Skeletal muscle cell (primary cell): Measurements from ENCODE around the gene BPIFB6.

Source experiments
- DNase-seq: peaks from one replicate; pipeline ENCODE4 v3.0.0-alpha.2; 2010; ENCODE audit warnings: low read depth
- H3K4me3 ChIP-seq: 2 replicates; pipeline ENCODE4 v1.5.1; 2011; ENCODE audit warnings: low read depth, mild to moderate bottlenecking, control low read depth, low read length, moderate library complexity

The BPIFB6 gene

DNA sequence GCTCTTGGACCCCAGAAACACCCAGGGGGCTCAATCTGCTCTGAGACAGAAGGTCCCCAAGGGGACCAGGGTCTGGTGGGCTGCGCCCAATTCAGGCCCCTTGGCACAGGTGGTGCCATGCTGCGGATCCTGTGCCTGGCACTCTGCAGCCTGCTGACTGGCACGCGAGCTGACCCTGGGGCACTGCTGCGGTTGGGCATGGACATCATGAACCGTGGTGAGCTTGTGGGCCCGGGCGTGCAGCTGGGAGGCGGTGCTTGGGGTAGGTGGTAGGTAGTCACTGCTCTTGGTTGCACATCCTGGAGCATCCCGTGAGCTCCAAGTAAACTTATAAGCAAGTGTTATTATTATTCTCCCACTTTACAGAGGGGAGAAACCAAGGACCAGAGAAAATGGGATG lies at the start of gene BPIFB6:
Gene BPIFB6, plus strand, starts transcription at position 118 of the 400 bp plus-strand sequence. Its CDS starts 0 bp downstream, at position 118.
- DNase-seq, result no peak
- H3K4me3 ChIP-seq, result no peak within 1 kb of the TSS

- H3K4me3 ChIP-seq, result no peak overlapping the region
- no peak for DNase-seq
Measured at GRCh38 chr20:32982617-32983458, 48.6 kb upstream of the BPIFB6 start.

GRCh38 chr20:32983459-32984112 lies 47.9 kb upstream of the BPIFB6 start:
- no peak overlapping the region for H3K4me3 ChIP-seq
- no peak for DNase-seq

- no peak for DNase-seq
- H3K4me3 ChIP-seq, result no peak overlapping the region
Measured at GRCh38 chr20:32984196-32984595, 47.3 kb upstream of the BPIFB6 start.

DNA sequence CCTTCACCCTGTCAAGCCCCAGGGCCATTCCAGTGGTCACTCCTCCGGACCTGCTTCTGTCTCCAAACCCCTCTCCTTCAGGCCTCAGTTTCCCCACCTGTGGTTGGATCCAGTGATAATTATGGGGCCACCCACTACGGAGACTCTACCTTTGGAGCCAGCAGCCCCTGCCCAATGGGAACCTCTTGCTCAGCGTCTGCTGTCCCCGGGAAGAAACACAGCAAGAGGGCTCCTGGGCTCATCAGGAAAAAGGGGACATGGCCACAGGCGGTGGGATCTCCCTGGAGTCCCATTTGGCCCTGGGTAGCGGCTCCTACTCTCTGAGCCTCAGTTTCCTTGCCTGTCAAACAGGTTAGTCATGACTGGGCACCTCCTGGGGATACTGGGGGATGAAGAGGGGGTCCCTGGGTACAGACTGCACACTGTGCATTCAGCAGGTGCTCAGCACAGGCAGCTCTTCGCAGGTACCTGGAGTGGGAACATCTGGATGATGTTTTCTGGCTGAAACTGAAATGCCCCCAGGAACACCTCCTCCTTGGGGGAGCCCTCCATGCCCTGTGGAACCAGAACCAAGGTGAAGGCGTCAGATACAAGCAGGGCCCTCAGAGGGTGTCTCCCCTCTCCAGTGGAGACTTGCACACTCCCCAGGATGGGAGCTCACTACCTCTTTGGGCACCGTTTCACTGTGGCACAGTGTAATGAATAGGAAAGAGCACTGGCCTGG lies 46.7 kb upstream of the BPIFB6 start:
- no peak for DNase-seq
- no peak overlapping the region for H3K4me3 ChIP-seq

DNA sequence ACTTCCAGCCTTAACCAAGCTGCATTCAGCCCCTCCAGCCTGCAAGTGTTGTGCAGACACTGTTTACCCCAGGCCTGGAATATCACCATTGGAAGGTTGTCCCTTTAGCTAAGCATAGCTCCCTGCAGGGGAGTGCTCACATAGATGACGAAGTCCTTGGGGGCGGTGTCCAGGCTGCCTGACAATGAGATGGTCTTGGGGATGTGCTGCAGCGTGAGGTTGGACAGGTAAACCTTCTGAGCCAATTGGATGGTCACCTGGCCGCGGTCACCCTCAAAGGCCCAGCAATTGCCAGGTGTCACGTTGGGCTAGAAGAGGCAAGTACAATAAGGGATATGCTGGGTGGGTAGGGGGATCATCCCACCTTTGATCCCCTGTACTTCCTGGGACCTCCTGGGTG lies 45.9 kb upstream of the BPIFB6 start:
- H3K4me3 ChIP-seq, result no peak overlapping the region
- DNase-seq, result no peak

- no peak for DNase-seq
Measured at GRCh38 chr20:32986331-32986966, 45.0 kb upstream of the BPIFB6 start.

DNA sequence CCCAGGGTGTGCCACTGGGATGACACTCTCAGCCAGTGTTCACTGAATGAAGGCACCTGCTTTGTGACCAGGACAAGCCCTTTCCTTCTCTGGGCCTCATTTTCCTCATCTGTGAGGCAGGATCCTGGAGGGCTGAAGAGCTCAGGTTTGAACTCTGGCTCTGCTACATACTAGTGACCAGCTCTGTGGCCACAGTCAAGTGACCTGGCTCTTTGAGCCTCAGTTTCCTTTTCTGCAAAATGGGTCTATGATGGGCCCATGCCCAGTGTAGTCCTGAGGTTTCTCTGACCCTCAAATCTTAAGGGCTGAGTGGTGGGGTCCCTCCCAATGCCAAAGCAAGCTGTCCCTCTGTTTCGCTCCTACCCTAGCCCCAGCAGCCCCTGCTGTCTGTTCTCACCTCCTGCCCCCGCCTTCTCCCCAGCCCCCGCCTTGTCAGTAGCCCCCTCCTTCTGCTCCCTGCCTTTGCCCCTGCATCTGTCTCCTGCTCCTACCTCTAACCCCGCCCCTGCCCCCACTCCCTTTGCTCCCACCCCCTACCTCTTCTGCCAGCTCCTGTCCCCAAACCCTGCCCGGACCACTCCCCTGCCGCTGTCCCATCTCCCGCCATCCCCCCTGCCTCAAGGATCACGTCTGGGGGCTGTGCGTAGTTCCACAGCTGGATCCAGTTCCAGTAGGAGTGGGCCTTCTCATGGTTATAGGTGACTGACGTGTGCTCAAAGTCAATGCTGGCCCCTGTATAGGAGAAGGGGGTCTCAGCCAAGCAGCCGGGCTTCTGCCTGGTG lies 44.2 kb upstream of the BPIFB6 start:
- DNase-seq, result no peak
- no peak overlapping the region for H3K4me3 ChIP-seq

More at GRCh38 chr20:32986331-32986966, 45.0 kb upstream of the BPIFB6 start:
- no peak overlapping the region for H3K4me3 ChIP-seq

DNA sequence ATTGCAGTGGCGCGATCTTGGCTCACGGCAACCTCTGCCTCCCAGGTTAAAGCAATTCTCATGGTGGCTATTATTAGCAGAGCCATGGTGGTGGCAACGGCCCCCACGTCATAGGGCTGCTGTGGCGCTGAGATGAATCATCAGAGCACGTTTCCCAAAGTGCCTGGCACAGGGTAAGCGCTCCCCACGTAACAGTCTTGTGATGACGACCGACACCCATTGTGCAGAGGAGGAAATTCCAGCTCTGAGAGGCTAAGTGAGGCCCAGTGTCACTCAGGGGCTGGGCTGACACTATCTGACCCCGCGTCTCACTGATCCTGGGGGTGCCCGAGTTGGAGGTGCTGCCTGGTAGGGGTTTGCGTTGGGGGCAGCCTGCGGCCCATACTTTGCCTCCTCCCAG lies 43.4 kb upstream of the BPIFB6 start:
- no peak overlapping the region for H3K4me3 ChIP-seq
- DNase-seq, result no peak

DNA sequence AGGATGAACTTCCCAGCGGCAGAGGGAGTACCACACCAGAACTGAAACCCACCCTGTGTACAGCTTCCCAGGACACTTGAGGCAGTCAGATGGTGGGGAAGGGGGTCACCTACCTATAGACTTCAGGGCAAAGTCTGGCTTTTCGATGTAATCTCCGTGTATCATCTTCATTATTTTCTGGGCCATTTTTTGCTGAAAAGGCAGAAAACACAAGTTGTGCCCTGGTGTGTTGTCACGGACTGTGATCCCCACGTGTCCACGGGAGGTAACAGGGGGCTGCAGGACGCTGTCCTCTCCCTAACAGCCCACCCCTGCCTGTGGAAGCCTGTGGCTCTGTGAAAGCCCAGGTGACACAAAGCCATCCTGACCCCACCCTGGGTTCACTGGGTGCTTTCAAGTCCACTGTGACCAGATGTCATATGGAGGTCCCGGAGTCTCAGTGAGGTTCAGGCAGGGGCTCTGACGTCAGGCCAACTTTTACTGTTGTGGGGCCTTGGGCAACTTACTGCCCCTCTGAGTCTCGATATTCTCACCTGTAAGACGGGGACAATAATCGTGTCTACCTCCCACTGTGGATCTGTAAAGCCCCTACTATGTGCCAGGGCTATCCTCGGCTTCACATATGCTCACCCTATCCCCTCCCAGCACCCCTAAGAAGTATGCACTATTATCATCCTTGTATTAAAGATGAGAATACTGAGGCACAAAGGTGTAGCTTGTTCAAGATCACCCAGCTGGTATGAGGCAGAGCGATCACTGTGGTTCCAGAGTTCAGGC lies 41.8 kb upstream of the BPIFB6 start:
- no peak for DNase-seq
- no peak overlapping the region for H3K4me3 ChIP-seq

DNA sequence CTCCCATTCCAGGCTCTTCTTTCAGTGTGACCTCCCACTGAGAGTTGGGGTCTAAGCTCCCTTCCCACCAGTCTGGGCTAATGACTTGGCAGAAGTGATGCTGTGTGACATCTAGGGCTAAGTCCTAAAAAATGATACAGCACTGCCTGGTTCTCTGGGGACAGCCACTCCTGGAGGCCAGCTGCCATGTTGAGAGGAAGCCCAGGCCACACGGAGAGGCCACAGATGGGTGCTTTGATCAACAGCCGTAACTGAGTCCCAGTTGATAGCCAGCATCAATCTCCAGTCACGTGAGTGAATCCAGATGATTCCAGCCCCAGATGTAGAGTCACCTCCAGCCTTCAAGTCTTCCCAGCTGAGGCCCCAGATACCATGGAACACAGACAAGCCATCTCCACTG lies 41.0 kb upstream of the BPIFB6 start:
- no peak for DNase-seq
- H3K4me3 ChIP-seq, result no peak overlapping the region

GRCh38 chr20:32991383-32991782 lies 40.1 kb upstream of the BPIFB6 start:
- DNase-seq, result no peak
- no peak overlapping the region for H3K4me3 ChIP-seq

DNA sequence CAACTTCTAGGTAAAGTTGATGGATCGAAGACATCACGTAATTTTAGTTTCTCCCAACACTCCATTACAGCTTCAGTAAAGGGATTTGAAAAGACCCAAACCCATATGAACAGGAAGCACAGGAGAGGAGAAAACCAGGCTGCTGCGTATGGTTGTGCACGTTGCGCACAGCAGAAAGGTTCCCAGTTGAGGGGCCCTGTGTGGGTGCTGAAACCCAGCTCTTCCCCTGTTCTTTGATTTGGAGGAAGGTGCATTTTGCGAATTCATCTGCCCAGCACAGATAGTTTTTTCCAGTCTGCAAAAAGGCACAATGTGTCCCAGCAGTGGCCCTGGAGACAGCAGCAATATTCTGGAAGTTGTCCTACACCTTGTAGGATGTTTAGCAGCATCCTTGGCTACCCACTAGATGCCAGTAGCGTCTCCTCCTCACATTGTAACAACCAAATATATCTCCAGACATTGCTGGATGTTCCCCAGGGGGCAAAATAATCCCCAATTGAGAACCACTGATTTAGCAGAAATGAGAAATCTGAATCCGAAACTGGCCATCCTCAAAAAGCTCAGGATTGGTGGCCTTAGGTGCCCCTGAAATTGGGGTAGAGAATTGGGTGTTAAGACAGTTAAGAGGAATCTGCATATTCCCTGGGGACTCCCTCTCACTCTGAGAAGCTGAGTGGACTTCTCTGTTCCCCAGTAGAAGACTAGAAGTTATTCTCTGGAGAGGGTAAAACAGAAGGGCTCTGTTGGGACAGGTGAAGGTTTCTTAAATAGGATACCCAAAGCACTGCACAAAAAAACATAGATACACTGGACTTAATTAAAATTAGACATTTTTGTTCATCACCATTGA lies 39.4 kb upstream of the BPIFB6 start:
- DNase-seq, result no peak
- no peak overlapping the region for H3K4me3 ChIP-seq

- no peak for DNase-seq
Measured at GRCh38 chr20:32993496-32994050, 37.9 kb upstream of the BPIFB6 start.

DNA sequence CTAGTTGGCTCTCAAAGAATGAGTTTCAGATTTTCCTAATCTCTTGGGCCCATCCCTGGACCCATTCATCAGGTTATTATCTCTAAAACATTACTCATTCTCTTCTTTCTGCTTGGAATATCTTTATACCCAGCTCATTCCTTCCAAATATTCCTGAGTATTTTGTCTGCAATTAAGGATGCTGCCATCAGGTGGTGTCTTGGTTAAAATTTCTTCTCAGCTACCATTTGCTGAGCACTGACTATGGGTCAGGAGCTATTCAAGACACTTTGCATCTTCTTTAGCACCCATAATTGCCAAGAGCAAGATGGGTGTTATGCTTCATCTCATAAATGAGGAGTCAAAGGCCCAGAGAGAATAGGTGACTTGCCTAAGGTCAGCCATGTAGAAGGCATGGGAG lies 35.6 kb upstream of the BPIFB6 start:
- DNase-seq, result no peak
- no peak overlapping the region for H3K4me3 ChIP-seq

More at GRCh38 chr20:32993496-32994050, 37.9 kb upstream of the BPIFB6 start:
- H3K4me3 ChIP-seq, result no peak overlapping the region

DNA sequence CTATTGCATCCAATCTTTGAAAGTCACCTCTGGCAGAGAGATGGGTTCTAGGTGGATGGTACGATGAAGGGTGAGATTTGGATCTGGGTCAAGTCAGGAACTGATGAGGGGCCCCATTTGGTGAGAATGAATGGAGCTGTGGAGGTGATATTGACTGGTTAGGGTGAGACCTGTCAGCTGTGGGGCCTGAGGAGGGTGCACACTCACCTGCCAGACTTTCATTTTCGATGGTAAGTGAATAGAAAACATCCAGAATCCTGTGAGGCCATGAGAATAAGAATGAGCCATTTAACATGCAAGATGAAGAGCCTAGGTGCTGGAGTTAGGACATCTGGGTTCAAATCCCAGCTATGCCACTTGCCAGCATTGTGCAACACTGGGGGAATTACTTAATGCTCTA lies 34.0 kb upstream of the BPIFB6 start:
- DNase-seq, result no peak
- no peak overlapping the region for H3K4me3 ChIP-seq

DNA sequence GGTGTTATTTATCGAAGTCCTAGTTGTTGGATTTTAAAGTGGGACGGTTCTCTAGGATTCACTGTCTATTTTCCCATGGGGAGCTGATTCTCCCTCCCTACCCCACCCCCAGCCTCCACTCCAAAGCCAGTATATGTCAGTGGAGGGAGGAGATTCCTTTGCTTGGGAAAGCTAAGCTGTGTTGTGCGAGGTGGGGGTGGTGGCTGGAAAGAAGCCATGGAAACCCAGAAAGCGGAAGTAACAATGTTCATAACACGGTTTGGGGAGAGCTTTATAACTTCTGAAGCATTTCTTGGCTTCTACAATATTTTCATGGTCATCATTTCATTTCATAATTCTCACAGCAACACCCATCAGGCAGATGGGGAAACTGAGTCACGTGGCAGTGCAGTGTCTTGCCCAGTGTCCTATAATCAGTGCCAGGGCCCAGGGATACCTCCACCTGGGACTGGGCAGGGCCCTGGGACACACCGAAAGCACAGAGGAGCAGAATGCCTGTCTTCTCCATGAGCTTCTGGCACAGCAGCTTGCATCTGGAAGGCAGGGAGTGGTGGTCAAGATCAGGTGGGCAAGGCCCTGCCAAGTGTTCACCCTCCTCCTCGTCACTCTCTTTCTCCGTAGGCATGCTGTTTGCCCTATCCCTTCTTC lies 31.7 kb upstream of the BPIFB6 start:
- DNase-seq, result no peak
- H3K4me3 ChIP-seq, result no peak overlapping the region
